K562 (cell line): ENCODE data around the gene CRTC3.

Experiments used
- LEF1 ChIP-seq: fragments of 450-650 bp; IDR thresholded peaks from 2 replicates; pipeline ENCODE4 v1.6.1; 2016; ENCODE audit warnings: mild to moderate bottlenecking
- ZBTB11 ChIP-seq, 3 experiments: fragments of 200-800 bp in 1 of 3; fragments of 250-450 bp in 1 of 3; fragments of 450-650 bp in 1 of 3; sonication (Bioruptor Pico) in 1 of 3; sonication (Bioruptor generic) in 1 of 3; formaldehyde crosslinking in 1 of 3; IDR thresholded peaks; 2 replicates each; pipeline versions ENCODE4 v1.6.1 to v1.8.0; 2016 to 2022; ENCODE audit warnings: mild to moderate bottlenecking in 2 of 3, missing genetic modification characterization in 2 of 3, missing compliant biosample characterization in 1 of 3, moderate library complexity in 1 of 3
- ZNF280B ChIP-seq: fragments of 250-450 bp; sonication (Bioruptor Pico); IDR thresholded peaks from 2 replicates; pipeline ENCODE4 v1.5.1; 2021; ENCODE audit warnings: mild to moderate bottlenecking
- TF ChIP-seq, protein P1 (sequence below), 2 experiments: fragments of 450-650 bp; IDR thresholded peaks; 2 replicates each; pipeline ENCODE4 v1.6.1; 2016

DNA sequence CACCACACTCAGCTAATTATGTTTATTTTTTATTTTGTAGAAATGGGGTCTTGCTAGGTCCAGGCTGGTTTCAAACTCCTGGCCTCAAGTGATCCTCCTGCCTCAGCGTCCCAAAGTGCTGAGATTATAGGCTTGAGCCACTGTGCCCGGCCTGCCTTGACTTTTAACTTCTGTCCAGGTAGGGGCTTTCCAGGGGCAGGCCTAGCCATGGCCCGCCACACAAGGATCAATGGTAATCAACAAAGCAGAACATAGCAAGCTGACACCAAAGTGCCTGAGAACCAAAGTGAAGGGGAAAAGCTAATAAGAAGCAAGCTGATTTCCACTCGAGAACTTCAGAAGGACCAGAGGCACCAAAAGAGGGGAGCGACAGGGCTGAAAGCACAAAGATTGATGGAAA, 9.4 kb upstream of the CRTC3 start:
- no peak for TF ChIP-seq ZNF280B (CRISPR knock-in tag)
- TF ChIP-seq LEF1, result no peak
- TF ChIP-seq, protein P1, sequence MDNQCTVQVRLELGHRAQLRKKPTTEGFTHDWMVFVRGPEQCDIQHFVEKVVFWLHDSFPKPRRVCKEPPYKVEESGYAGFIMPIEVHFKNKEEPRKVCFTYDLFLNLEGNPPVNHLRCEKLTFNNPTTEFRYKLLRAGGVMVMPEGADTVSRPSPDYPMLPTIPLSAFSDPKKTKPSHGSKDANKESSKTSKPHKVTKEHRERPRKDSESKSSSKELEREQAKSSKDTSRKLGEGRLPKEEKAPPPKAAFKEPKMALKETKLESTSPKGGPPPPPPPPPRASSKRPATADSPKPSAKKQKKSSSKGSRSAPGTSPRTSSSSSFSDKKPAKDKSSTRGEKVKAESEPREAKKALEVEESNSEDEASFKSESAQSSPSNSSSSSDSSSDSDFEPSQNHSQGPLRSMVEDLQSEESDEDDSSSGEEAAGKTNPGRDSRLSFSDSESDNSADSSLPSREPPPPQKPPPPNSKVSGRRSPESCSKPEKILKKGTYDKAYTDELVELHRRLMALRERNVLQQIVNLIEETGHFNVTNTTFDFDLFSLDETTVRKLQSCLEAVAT (IDR thresholded peaks at IDR 0.05), result no peak
- TF ChIP-seq ZBTB11 (CRISPR knock-in tag; IDR thresholded peaks at IDR 0.05), result no peak
